HG03378 (cell line): Measurements from ENCODE around the gene PGBD1.

Experiments used
- ATAC-seq: cut with Tn5 transposase; IDR thresholded peaks from one replicate; pipeline ENCODE4 v1.9.1; 2021; ENCODE audit warnings: mild to moderate bottlenecking, moderate library complexity; ENCODE audit not compliant: unreplicated experiment

Gene PGBD1

GRCh38 chr6:28281288-28282064 is at the start of gene PGBD1:
TSS of gene PGBD1 (plus strand) at chr6:28281572. CDS start at chr6:28283814, 2,242 bp downstream.
- no peak for ATAC-seq

GRCh38 chr6:28232785-28233184 is 48.6 kb upstream of the PGBD1 start:
- ATAC-seq = no peak

GRCh38 chr6:28235912-28236452 is 45.4 kb upstream of the PGBD1 start:
- ATAC-seq = no peak

GRCh38 chr6:28239636-28240035 is 41.7 kb upstream of the PGBD1 start:
- no peak for ATAC-seq

- no peak for ATAC-seq
These were observed 40.9 kb upstream of the PGBD1 start for GRCh38 chr6:28240471-28240870.

GRCh38 chr6:28243946-28244345 is 37.4 kb upstream of the PGBD1 start:
- ATAC-seq = no peak

- no peak for ATAC-seq
These were observed 36.0 kb upstream of the PGBD1 start for GRCh38 chr6:28245206-28245941.

GRCh38 chr6:28248916-28249315 is 32.5 kb upstream of the PGBD1 start:
- ATAC-seq = no peak

- ATAC-seq = no peak
These were observed 30.6 kb upstream of the PGBD1 start for GRCh38 chr6:28250747-28251146.

GRCh38 chr6:28251661-28252008 is 29.7 kb upstream of the PGBD1 start:
- peak; percentile 16 for ATAC-seq

GRCh38 chr6:28252009-28252975 is 29.1 kb upstream of the PGBD1 start, which contains the start of gene ZKSCAN4:
TSS of gene ZKSCAN4 (minus strand) at chr6:28252269. CDS start at chr6:28251980, 289 bp downstream.
- peak; percentile 81 for ATAC-seq

GRCh38 chr6:28254121-28254519 is 27.3 kb upstream of the PGBD1 start:
- no peak for ATAC-seq

- ATAC-seq = no peak
These were observed 24.3 kb upstream of the PGBD1 start for GRCh38 chr6:28257042-28257441.

- no peak for ATAC-seq
These were observed 22.2 kb upstream of the PGBD1 start, which contains the start of gene NKAPL for GRCh38 chr6:28258877-28259777. TSS of gene NKAPL (plus strand) at chr6:28259297. CDS start at chr6:28259372, 75 bp downstream.

- ATAC-seq = no peak
These were observed 17.4 kb upstream of the PGBD1 start for GRCh38 chr6:28263922-28264321.

GRCh38 chr6:28264834-28265401 is 16.5 kb upstream of the PGBD1 start:
- no peak for ATAC-seq

- no peak for ATAC-seq
These were observed 14.8 kb upstream of the PGBD1 start for GRCh38 chr6:28266563-28266961.

GRCh38 chr6:28266962-28267694 is 14.2 kb upstream of the PGBD1 start, which contains the start of gene ZSCAN26:
TSS of gene ZSCAN26 (plus strand) at chr6:28267143. CDS start at chr6:28271920, 4,777 bp downstream.
- ATAC-seq = peak; percentile 85

GRCh38 chr6:28267695-28268059 is 13.7 kb upstream of the PGBD1 start:
- ATAC-seq = no peak
